GM19025 (cell line): Measurements from ENCODE around the gene SMIM3.
"Not testable (repeated sequence)": the region's sequence is repeated elsewhere in the genome, so short reads cannot be mapped to it uniquely, and the experiment has no call there.

Source experiments
- ATAC-seq: cut with Tn5 transposase; IDR thresholded peaks from one replicate; pipeline ENCODE4 v1.9.1; 2021; ENCODE audit warnings: mild to moderate bottlenecking, low read depth, moderate library complexity; ENCODE audit not compliant: unreplicated experiment

SMIM3 gene

GRCh38 chr5:150778517-150779396 is at the start of gene SMIM3:
TSS of gene SMIM3 (plus strand) at chr5:150778757. CDS start at chr5:150795441, 16,684 bp downstream.
- ATAC-seq = no peak

GRCh38 chr5:150729859-150730258 is 48.7 kb upstream of the SMIM3 start:
- ATAC-seq = no peak

- ATAC-seq = no peak
Observed at GRCh38 chr5:150731669-150732242, 46.8 kb upstream of the SMIM3 start.

- ATAC-seq = peak; percentile 79
Observed at GRCh38 chr5:150734579-150735384, 43.8 kb upstream of the SMIM3 start.

- ATAC-seq = no peak
Observed at GRCh38 chr5:150738862-150739261, 39.7 kb upstream of the SMIM3 start.

- no peak for ATAC-seq
Observed at GRCh38 chr5:150740992-150741391, 37.6 kb upstream of the SMIM3 start.

- not testable (repeated sequence) for ATAC-seq
Observed at GRCh38 chr5:150742455-150743141, 36.0 kb upstream of the SMIM3 start.

GRCh38 chr5:150743142-150743488 is 35.4 kb upstream of the SMIM3 start:
- not testable (repeated sequence) for ATAC-seq

GRCh38 chr5:150750469-150750868 is 28.1 kb upstream of the SMIM3 start:
- no peak for ATAC-seq

GRCh38 chr5:150751096-150751891 is 27.3 kb upstream of the SMIM3 start:
- no peak for ATAC-seq

GRCh38 chr5:150753463-150753862 is 25.1 kb upstream of the SMIM3 start:
- no peak for ATAC-seq

GRCh38 chr5:150753863-150754262 is 24.7 kb upstream of the SMIM3 start:
- no peak for ATAC-seq

- no peak for ATAC-seq
Observed at GRCh38 chr5:150757087-150757649, 21.4 kb upstream of the SMIM3 start.

GRCh38 chr5:150758203-150758530 is 20.4 kb upstream of the SMIM3 start:
- peak; percentile 14 for ATAC-seq

GRCh38 chr5:150758531-150759333 is 19.8 kb upstream of the SMIM3 start, which contains the start of gene DCTN4:
TSS of gene DCTN4 (minus strand) at chr5:150759017. CDS start at chr5:150758993, 24 bp downstream.
- ATAC-seq = peak; percentile 95

- no peak for ATAC-seq
Observed at GRCh38 chr5:150759334-150759583, 19.3 kb upstream of the SMIM3 start.

- ATAC-seq = no peak
Observed at GRCh38 chr5:150762211-150762610, 16.3 kb upstream of the SMIM3 start.

GRCh38 chr5:150763023-150763769 is 15.4 kb upstream of the SMIM3 start:
- no peak for ATAC-seq
